Neural progenitor cell (in vitro differentiated cells): ENCODE data around the gene NME5. TPM values are rescaled to one million over a fixed set of nuclear protein-coding genes. Genes with fewer than 3 reads are reported as not detected.

Experiments used
- DNase-seq: peaks from one replicate; pipeline ENCODE4 v3.0.0-alpha.2; 2016; ENCODE audit warnings: low spot score
- H2AFZ ChIP-seq: fragments of 200-600 bp; sonication (generic); replicated peaks from 2 replicates; pipeline ENCODE4 v1.6.1; 2016; ENCODE audit warnings: antibody characterized with exemption
- H3F3A ChIP-seq: fragments of 200-600 bp; sonication (generic); 2 replicates; pipeline ENCODE4 v1.6.1; 2016; ENCODE audit warnings: antibody characterized with exemption, low read depth
- H3K27ac ChIP-seq: fragments of 200-600 bp; sonication (generic); 2 replicates; pipeline ENCODE4 v1.5.1; 2016; ENCODE audit warnings: mild to moderate bottlenecking
- H3K27me3 ChIP-seq: fragments of 200-600 bp; sonication (generic); 2 replicates; pipeline ENCODE4 v1.6.1; 2016; ENCODE audit warnings: mild to moderate bottlenecking, moderate library complexity
- H3K36me3 ChIP-seq: fragments of 200-600 bp; sonication (generic); 2 replicates; pipeline ENCODE4 v1.5.1; 2016
- H3K4me1 ChIP-seq: fragments of 200-600 bp; sonication (generic); 2 replicates; pipeline ENCODE4 v1.6.1; 2016; ENCODE audit warnings: mixed run types
- H3K4me2 ChIP-seq: fragments of 200-600 bp; sonication (generic); 2 replicates; pipeline ENCODE4 v1.6.1; 2016
- H3K4me3 ChIP-seq: fragments of 200-600 bp; sonication (generic); 2 replicates; pipeline ENCODE4 v1.5.1; 2016
- H3K79me2 ChIP-seq: fragments of 200-600 bp; sonication (generic); 2 replicates; pipeline ENCODE4 v1.6.1; 2016; ENCODE audit warnings: low read depth
- H3K9ac ChIP-seq: fragments of 200-600 bp; sonication (generic); 2 replicates; pipeline ENCODE4 v1.6.1; 2016
- H3K9me3 ChIP-seq: fragments of 200-600 bp; sonication (generic); 2 replicates; pipeline ENCODE4 v1.5.1; 2016; ENCODE audit warnings: low read depth
- H4K20me1 ChIP-seq: fragments of 200-600 bp; sonication (generic); 2 replicates; pipeline ENCODE4 v1.6.1; 2016; ENCODE audit warnings: low read depth
- H3K27ac Mint-ChIP-seq: 3 replicates; pipeline ENCODE4 v1.8.0; 2021; ENCODE audit warnings: mixed read lengths
- H3K27me3 Mint-ChIP-seq: 2 replicates; pipeline ENCODE4 v1.8.0; 2022; ENCODE audit warnings: low read depth, mild to moderate bottlenecking, inconsistent platforms, moderate library complexity, mixed read lengths; ENCODE audit not compliant: insufficient read depth
- H3K36me3 Mint-ChIP-seq: 3 replicates; pipeline ENCODE4 v1.8.0; 2021; ENCODE audit warnings: mixed read lengths
- H3K4me1 Mint-ChIP-seq: 3 replicates; pipeline ENCODE4 v1.8.0; 2021; ENCODE audit warnings: mixed read lengths
- H3K4me3 Mint-ChIP-seq: 3 replicates; pipeline ENCODE4 v1.8.0; 2021; ENCODE audit warnings: mild to moderate bottlenecking, moderate library complexity, mixed read lengths
- H3K9me3 Mint-ChIP-seq: 3 replicates; pipeline ENCODE4 v1.8.0; 2020; ENCODE audit warnings: mixed read lengths
- EZH2 ChIP-seq: fragments of 200-600 bp; sonication (generic); IDR thresholded peaks from 2 replicates; pipeline ENCODE4 v1.6.1; 2017; ENCODE audit warnings: antibody characterized with exemption, mild to moderate bottlenecking, moderate library complexity
- EZH2phosphoT487 ChIP-seq: fragments of 200-600 bp; sonication (generic); IDR thresholded peaks from 2 replicates; pipeline ENCODE4 v1.6.1; 2017; ENCODE audit warnings: antibody characterized with exemption
- total RNA-seq: library from RNA; depleted of rRNA; stranded (reverse); fragments of >200 nt; gene quantifications from 2 replicates; pipeline ENCODE4 v1.2.3, GENCODE V29; 2015; ENCODE audit warnings: low replicate concordance
- TF ChIP-seq, protein P1 (sequence below): fragments of 200-600 bp; sonication (generic); IDR thresholded peaks from 2 replicates; pipeline ENCODE4 v1.5.1; 2017; ENCODE audit warnings: antibody characterized with exemption, mild to moderate bottlenecking

NME5 gene, protein sequence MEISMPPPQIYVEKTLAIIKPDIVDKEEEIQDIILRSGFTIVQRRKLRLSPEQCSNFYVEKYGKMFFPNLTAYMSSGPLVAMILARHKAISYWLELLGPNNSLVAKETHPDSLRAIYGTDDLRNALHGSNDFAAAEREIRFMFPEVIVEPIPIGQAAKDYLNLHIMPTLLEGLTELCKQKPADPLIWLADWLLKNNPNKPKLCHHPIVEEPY
- total RNA-seq: 6.7 and 8.0 TPM in 2 replicates

DNA sequence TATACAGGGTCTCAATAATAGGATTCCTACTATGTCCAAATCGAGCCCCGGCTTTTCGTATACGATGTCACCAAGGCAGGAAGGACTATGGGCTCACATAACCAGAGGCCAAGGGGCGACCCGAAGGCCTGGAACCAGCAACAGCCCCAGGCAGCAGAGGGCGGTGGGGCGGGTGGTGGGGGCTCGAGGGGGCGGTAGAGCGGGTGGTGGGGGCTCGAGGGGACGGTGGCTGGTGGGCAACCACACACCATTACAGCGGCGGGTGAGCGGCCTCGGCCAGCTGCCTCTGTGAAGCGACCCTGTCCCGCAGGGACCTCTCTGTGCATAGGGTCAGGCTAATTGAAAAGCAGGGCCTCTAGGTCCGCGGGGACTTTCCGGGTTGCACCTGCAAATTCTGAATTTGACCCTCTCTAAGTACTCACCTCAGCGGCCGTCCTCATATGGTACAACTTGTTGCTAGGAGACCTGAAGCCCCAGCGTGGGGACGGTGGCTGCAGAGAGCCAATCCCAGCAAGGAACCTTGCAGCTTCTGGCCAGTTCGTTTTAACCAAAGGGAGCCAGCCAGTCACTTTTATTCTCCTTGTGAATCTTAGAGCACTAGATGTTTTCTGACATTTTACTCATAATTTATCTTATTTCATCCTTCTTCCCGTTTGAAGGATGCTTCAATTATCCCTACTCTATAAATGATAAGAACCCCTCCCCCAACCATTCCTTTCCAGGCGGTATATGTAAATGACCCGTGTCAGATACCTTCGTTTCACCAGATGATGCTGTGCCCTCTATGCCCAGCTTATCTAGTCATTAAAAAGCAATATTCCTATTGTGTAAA, at the start of gene NME5:
Gene NME5 (minus strand): TSS at position 480 of the 832 bp plus-strand sequence. CDS start 648 bp downstream, outside the sequence.
- H3K27me3 Mint-ChIP-seq: no peaks in the 10 kb centered on the region

DNA sequence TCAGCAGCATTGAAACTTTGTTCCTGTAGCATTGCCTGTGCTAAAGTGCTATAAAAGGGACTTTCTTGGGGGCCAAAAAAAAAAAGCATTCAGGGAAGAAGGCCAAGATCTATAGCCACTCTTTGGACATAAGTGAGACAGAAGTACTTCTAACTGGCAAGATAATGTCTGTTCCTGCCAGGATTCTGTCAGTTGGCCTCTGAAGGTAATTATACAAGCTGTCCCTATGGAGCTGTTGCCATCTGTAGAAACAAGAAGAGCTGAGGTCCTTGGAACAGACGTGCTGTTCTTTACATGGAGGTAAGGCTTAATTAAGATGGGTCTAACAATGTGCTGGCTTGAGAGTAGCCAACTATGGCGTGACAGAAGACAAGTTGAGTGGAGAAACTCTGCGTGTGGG, 49.4 kb upstream of the NME5 start:
- no peak for TF ChIP-seq EZH2
- H3F3A ChIP-seq: peaks cover 56% of the 10 kb centered on the region
- H3K4me3 Mint-ChIP-seq: no peak overlapping the region
- H3K4me3 ChIP-seq: no peak overlapping the region
- no peaks in the 10 kb centered on the region for H3K9me3 ChIP-seq
- H3K9ac ChIP-seq: no peak overlapping the region
- no peak overlapping the region for H3K27ac ChIP-seq
- no peak overlapping the region for H2AFZ ChIP-seq
- H3K79me2 ChIP-seq: no peaks in the 10 kb centered on the region
- no peak for DNase-seq
- H3K27me3 ChIP-seq: no peaks in the 10 kb centered on the region
- peaks cover 38% of the 10 kb centered on the region for H3K36me3 Mint-ChIP-seq
- peaks cover 16% of the 10 kb centered on the region for H3K36me3 ChIP-seq
- H3K4me1 ChIP-seq: no peaks in the 10 kb centered on the region
- H3K27me3 Mint-ChIP-seq: no peaks in the 10 kb centered on the region
- peaks cover 4% of the 10 kb centered on the region for H4K20me1 ChIP-seq
- H3K27ac Mint-ChIP-seq: no peak overlapping the region
- no peaks in the 10 kb centered on the region for H3K9me3 Mint-ChIP-seq
- H3K4me1 Mint-ChIP-seq: no peaks in the 10 kb centered on the region
- H3K4me2 ChIP-seq: no peak overlapping the region

More for the DNA sequence above, at the start of gene NME5:
- H3K4me1 Mint-ChIP-seq: peaks cover 6% of the 10 kb centered on the region
- peak within 1 kb of the TSS; percentile 97 for H2AFZ ChIP-seq
- TF ChIP-seq, protein P1, sequence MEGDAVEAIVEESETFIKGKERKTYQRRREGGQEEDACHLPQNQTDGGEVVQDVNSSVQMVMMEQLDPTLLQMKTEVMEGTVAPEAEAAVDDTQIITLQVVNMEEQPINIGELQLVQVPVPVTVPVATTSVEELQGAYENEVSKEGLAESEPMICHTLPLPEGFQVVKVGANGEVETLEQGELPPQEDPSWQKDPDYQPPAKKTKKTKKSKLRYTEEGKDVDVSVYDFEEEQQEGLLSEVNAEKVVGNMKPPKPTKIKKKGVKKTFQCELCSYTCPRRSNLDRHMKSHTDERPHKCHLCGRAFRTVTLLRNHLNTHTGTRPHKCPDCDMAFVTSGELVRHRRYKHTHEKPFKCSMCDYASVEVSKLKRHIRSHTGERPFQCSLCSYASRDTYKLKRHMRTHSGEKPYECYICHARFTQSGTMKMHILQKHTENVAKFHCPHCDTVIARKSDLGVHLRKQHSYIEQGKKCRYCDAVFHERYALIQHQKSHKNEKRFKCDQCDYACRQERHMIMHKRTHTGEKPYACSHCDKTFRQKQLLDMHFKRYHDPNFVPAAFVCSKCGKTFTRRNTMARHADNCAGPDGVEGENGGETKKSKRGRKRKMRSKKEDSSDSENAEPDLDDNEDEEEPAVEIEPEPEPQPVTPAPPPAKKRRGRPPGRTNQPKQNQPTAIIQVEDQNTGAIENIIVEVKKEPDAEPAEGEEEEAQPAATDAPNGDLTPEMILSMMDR: no peak
- TF ChIP-seq EZH2: no peak
- TF ChIP-seq EZH2phosphoT487: no peak
- H4K20me1 ChIP-seq: no peaks in the 10 kb centered on the region
- H3K79me2 ChIP-seq: no peaks in the 10 kb centered on the region
- peaks cover 4% of the 10 kb centered on the region for H3K4me1 ChIP-seq
- no peaks in the 10 kb centered on the region for H3K36me3 Mint-ChIP-seq
- H3K4me3 Mint-ChIP-seq: peak within 1 kb of the TSS; percentile 91
- H3K4me3 ChIP-seq: peak within 1 kb of the TSS; percentile 70
- no peaks in the 10 kb centered on the region for H3K36me3 ChIP-seq
- peak within 1 kb of the TSS; percentile 76 for H3K4me2 ChIP-seq
- DNase-seq: peak; percentile 78
- H3F3A ChIP-seq: no peaks in the 10 kb centered on the region
- no peaks in the 10 kb centered on the region for H3K9me3 ChIP-seq
- H3K27ac ChIP-seq: no peak within 1 kb of the TSS
- H3K27ac Mint-ChIP-seq: peak within 1 kb of the TSS; percentile 86
- no peaks in the 10 kb centered on the region for H3K9me3 Mint-ChIP-seq
- no peak within 1 kb of the TSS for H3K9ac ChIP-seq
- no peaks in the 10 kb centered on the region for H3K27me3 ChIP-seq

DNA sequence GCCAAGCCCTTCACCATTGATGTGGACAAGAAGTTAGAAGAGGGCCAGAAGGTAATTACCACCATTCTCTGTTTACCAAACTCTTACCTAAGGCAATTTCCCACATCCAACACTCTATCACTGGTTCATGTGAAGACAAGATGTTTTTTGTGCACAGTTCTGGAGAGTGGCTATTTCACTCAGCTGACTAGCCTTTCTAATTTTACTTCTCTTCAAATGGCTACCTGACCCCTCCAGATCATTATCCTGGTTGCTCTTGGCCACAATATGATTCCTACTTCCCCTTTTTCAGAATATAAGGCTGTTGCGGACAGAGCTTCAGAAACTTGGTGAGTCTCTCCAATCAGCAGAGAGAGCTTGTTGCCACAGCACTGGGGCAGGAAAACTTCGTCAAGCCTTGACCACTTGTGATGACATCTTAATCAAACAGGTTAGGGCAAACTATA, 46.8 kb upstream of the NME5 start:
- Mint-ChIP-seq H3K9me3 (no peaks in the 10 kb centered on the region), H3K4me3 (no peak overlapping the region), H3K4me1 (no peaks in the 10 kb centered on the region), H3K36me3 (peaks cover 45% of the 10 kb centered on the region), H3K27me3 (no peaks in the 10 kb centered on the region), H3K27ac (no peak overlapping the region)
- Histone ChIP-seq H3K36me3 (peaks cover 24% of the 10 kb centered on the region), H3K27me3 (no peaks in the 10 kb centered on the region), H3F3A (peaks cover 56% of the 10 kb centered on the region), H3K4me2 (no peak overlapping the region), H3K9ac (no peak overlapping the region), H4K20me1 (peaks cover 7% of the 10 kb centered on the region), H3K4me3 (no peak overlapping the region), H3K4me1 (no peaks in the 10 kb centered on the region), H3K79me2 (peaks cover 6% of the 10 kb centered on the region), H3K9me3 (no peaks in the 10 kb centered on the region), H3K27ac (no peak overlapping the region), H2AFZ (no peak overlapping the region)
- no peak for TF ChIP-seq EZH2
- DNase-seq: no peak

DNA sequence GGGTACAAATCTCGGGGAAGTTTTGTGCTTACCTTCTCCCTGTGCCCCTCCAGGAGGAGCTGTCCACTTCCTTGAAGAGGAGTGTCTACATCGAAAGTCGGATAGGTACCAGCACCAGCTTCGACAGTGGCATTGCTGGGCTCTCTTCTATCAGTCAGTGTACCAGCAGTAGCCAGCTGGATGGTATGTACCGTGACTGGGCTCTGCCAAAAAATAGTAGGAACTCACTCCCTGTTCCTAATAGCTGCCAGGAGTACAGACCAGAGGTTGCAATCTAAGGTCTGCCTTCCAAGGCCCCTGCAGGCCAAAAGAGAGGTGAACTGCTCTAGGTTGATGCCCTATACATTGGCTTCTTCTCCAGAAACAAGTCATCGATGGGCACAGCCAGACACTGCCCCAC, 43.6 kb upstream of the NME5 start:
- Histone ChIP-seq H3K27me3 (no peaks in the 10 kb centered on the region), H4K20me1 (peaks cover 14% of the 10 kb centered on the region), H3K4me2 (no peak overlapping the region), H3K4me3 (no peak overlapping the region), H3K4me1 (peaks cover 9% of the 10 kb centered on the region), H2AFZ (no peak overlapping the region), H3K9ac (no peak overlapping the region), H3K79me2 (peaks cover 31% of the 10 kb centered on the region), H3K9me3 (no peaks in the 10 kb centered on the region), H3K27ac (no peak overlapping the region), H3K36me3 (peaks cover 23% of the 10 kb centered on the region), H3F3A (peaks cover 30% of the 10 kb centered on the region)
- Mint-ChIP-seq H3K9me3 (no peaks in the 10 kb centered on the region), H3K4me1 (peaks cover 7% of the 10 kb centered on the region), H3K27ac (no peak overlapping the region), H3K27me3 (no peaks in the 10 kb centered on the region), H3K36me3 (peaks cover 42% of the 10 kb centered on the region), H3K4me3 (no peak overlapping the region)
- DNase-seq: no peak
- TF ChIP-seq EZH2phosphoT487: no peak
- TF ChIP-seq, protein P1: no peak
- TF ChIP-seq EZH2: no peak
